HG03565 (cell line): ENCODE measurements around the gene TMEM132E.

Source experiments
- ATAC-seq: cut with Tn5 transposase; IDR thresholded peaks from one replicate; pipeline ENCODE4 v1.9.1; 2021; ENCODE audit warnings: mild to moderate bottlenecking, moderate library complexity; ENCODE audit not compliant: unreplicated experiment

TMEM132E gene

GRCh38 chr17:34567691-34568465 is 11.5 kb upstream of the TMEM132E start:
- ATAC-seq = no peak

DNA sequence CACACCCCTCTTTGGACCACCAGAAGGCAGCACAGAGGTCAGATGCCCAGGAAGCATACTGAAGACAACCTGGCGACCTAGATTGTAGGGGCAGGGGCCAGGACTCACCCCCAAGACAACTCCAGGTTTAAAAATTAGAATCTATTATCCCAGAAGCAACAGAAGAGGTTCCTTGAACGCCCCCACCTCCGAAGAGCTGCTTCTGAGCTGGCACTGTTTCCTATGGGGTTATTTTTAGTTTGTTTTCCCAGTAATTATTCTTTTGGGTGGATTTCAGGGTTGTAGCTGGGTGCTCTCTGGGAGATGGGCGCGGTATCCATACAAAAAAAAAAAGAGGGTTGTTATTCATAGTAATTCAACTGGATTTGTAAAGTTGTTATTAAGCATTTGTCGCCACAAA is 10.4 kb upstream of the TMEM132E start:
- no peak for ATAC-seq

DNA sequence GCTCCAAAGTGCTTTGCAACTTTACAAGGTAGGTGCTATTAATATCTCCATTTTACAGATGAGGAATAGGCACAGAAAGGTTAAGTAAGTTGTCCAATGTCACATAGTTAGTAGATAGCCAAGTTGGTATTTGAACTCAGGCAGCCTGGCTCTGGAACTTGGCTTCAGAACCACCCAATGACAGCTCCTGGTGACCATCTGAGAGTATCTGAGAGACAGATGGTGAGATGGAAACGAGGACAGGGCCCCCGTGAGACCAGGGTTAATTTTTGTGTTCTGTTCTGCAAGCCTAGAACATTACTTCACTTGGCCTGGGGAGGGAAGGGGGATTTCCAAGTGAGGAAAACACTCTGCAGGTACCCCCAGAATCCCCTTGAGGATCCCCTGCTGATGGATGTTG is 9.8 kb upstream of the TMEM132E start:
- no peak for ATAC-seq

GRCh38 chr17:34570506-34570905 is 8.9 kb upstream of the TMEM132E start:
- no peak for ATAC-seq

DNA sequence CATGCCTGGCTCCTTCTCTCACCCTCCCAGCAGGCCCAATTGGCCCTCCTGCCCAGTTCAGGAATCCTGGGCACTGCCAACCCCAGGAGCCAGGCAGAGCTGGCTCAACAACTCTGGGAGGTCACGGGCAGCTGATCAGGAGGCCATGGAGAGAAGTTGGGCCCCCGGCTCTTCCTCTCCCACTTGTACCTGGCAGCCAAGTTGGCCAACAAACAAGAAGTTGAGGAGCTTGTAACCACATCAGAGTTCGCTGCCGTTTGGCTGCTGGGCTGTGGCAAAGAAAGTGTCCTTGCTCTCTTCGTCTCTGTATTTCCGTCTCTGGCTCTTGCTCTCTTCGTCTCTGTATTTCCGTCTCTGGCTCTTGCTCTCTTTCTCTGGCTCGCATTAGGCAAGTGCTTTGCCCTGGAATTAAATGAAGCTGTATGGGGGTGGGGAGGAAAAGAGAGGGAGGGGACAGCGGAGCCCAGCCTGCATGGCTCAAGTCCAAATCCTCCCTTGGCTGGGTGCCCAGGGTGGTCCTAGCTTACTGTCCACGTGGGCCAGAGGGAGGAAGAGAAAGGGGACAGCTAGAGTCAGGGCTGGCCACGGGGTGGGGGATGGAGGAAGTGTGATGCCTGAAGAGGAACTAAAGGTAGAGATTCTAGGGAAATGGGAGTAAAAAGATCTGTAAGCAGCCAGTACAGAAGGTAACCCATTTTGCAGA is 7.8 kb upstream of the TMEM132E start:
- ATAC-seq = no peak

DNA sequence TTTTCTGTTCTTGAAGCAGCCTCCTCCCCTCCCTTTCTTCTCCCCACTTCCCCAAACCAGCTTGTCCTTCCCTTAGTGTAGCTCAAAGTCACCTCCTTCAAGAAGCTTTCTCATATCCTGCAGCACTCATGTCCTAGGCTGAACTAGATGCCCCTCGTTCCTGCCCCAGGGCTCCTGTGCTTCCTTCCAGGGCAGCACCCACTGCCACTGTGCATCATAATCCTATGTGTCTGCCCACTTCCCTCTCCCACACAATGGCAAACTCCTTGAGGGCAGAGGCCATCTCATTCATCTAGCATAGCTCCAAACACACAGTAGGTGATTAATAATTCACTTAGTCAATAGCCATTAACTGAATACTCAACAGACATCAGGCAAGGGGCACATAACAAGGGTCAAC is 6.9 kb upstream of the TMEM132E start:
- ATAC-seq = no peak

DNA sequence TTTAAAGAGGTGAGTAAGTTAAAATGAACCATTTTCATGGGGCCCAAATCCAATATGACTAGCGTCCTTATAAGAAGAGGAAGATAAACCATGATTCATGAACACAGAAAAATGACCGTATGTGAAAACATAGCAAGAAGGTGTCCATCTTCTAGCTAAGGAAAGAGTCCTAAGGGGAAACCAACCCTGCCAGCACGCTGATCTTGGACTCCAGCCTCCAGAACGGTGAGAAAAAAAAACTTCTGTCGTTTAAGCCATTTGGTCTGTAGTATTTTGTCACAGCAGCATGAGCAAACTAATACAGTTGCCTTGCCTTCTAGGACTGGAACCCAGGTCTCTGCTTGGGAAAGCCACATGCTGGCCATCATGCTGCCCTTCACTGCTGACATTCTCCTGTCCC is 4.2 kb upstream of the TMEM132E start:
- ATAC-seq = no peak

DNA sequence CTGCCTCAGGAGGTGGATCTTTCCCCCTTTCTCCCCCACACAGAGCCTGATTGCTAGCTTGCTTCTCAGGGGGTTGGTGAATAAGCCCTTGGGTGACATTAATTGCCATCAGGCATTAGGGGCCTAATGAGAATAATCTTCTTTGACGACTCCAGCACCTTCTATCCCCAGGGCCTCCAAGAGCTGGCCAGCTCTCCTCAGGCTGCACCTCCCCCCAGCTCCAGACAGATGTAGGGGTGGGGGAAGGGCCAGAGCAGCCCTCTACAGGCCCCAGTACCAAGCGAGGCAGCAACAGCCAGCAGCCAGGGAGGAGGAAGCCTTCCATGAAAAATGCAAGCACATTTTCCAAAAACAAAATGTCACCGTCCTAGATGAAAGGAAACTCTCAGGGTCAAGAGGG is 1.4 kb upstream of the TMEM132E start:
- no peak for ATAC-seq

GRCh38 chr17:34578656-34579016 is 746 bp upstream of the TMEM132E start:
- no peak for ATAC-seq

DNA sequence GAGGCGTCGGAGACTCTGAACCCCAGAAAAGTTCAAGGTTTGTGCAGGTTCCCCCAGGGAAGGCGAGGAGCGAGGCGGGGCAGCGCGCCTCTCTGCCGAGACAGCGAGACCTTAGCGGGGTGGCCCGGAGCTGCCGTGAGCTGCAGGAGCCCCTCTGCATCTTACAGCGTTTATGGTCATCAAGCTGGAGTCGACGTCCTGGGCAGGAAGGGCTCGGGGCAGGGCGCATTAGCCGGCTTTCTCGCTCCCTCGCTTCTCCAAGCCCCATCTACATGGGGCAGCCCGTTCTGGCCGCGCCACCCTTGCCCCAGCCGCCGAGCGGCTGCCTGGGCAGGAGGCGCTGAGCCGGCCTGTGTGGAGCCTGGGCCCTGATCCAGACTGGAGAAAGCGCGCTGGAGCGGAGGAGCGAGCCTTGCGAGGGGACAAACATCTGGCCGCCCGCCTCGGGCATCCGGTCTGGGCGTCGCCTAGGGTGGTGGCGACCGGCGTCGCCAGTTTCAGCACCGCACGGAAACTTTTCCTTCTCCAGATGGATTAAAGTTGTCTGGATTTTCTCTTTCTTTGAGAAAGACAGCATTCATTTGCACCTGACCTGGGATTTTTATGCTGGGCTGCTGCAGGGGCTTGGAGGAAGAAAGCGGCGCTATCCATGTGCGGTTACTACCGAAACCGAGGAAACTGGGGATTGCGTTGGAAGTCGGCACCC is 750 bp downstream of the TMEM132E start:
- ATAC-seq = no peak

GRCh38 chr17:34580685-34581445 is 1.5 kb downstream of the TMEM132E start:
- ATAC-seq = no peak

DNA sequence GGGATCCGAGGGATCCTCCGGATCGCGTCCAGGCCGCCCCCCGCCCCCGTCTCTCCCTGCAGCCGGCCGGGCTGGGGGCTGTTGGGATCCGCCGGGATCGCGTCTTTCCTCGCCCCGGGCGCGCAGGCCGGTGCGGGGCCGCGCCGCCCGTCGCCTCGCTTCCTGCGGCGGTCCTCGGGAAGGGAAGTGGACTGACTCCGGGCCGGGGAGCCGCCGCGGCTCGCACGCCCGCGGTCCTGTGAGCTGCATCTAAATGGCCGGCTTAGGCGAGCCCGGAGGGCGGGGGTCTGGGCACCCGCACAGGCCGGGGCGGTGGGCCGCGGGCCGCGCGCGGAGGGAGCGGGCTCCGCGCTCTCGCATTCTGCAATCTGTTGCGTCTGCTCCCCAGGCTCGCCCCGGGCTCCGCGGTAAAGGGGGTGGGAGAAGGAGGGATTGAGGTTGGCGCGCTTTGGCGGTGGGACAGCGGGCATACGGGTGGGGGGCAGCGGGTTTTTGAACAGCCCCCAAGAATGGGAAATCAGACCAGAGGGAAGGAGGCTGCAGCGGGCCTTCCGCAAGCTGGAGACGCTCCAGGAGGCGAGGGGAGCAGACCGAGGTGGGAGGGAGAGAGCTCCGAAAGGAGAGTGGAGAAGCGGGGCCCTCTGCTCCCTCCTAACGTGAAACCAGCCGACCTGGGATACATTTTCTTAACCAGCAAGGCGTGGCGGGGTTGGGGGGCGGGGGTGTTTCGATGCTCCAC is 2.2 kb downstream of the TMEM132E start:
- ATAC-seq = no peak

DNA sequence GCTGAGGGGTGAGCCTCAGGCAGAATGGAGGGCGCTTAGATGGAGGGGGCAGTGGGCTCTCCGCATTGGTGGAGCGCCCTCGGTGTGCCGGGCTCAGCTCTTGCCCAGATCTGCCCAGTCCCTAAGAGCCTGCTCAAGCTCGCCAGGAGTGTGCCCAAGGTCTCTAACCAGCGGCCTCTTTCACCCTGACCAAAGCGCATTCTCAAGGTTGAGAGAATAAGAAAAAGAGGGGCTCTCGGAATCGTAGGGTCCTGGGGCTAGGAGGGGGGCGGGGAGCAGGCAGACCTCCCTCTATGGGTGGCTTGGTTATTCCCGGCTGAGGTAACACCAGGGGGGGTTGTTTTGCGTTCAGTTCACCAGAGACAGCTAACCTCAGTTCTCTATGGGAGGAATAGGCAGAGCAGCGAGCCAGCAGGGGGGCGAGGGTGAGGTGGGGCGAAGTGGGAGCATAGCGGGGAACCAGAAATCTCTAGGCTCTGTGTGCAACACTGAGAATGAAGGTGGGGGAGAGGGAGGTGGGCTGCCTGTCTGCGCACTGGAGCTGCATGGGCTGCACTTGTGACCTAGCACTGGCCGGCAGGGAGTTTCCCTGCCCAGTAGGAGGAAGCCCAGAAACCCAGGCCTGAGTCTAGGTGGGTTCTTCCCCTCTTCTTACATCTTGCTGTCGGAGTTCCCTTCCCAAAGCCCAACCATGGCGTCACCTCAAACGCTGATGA is 3.0 kb downstream of the TMEM132E start:
- ATAC-seq = no peak

- ATAC-seq = no peak
These were observed 3.5 kb downstream of the TMEM132E start for GRCh38 chr17:34582901-34583245.

- ATAC-seq = no peak
These were observed 5.5 kb downstream of the TMEM132E start for GRCh38 chr17:34584805-34585416.

- no peak for ATAC-seq
These were observed 7.0 kb downstream of the TMEM132E start for GRCh38 chr17:34586346-34586846.

DNA sequence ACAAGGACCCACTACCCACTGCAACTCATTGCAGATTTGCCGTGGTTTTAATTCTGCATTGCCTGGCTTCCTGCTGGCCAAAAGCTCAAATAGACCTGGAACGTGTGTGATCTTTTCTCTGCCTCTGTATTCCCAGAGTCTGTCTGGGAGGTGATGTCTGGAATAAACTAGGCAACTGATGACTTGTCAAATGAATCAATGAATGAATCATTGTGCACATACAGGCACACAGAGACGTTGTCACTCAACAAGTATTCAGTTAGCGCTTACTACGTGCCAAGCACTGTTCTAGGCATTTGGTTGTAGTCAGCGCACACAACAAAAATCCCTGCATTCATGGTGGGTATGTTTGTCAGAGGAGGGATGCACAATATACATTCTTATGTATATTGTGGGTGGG is 8.9 kb downstream of the TMEM132E start:
- no peak for ATAC-seq

DNA sequence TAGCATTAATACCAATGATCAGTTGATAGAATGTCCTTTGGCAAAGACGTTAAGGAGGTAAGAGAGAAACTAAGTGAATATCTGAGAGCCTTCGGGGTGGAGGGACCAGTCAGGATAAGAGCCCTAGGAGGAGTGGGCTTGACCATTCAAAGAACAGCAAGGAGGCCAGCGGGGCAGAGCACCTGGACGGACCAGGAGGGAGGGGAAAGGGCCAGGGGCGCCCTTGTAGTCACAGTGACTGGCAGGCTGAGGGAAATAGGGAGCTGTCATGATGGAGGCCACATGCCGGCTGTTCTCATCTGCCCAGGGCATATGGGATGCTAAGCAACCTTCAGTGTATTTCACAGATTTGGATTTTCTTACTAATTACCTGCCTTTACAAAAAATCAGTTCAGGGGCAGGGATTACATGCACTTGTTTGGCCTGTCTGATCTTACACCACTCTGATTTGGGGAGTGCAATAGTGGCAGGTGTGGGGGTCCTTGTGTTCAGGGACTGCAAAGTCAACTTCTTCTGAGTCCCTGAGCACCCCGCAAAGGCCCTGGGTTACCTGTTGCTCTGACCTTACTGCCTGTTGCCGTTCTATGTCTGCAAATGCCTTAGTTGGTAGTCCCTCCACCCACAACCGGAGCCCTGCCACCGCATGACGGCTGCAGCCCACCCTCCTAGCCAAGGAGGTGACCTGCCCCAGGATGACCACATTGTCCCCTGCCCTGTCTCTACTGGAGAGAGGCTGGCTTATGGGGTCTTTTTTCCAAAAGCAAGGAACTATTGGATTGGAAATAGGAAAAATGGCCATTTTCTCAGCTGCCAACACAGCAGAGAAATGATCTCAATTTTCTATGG is 10.0 kb downstream of the TMEM132E start:
- ATAC-seq = no peak

GRCh38 chr17:34592002-34592401 is 12.6 kb downstream of the TMEM132E start:
- no peak for ATAC-seq
